GM18511 (cell line): ENCODE results near the gene FAM118B.

Experiments used
- ATAC-seq: cut with Tn5 transposase; IDR thresholded peaks from one replicate; pipeline ENCODE4 v1.9.1; 2021; ENCODE audit warnings: mild to moderate bottlenecking, moderate library complexity; ENCODE audit not compliant: unreplicated experiment

The FAM118B gene

GRCh38 chr11:126211236-126212088 is at the start of gene FAM118B, which contains the start of gene RPUSD4:
FAM118B (plus strand) TSS chr11:126211782; CDS start chr11:126235002, 23,220 bp downstream.
RPUSD4 (minus strand) TSS chr11:126211650; CDS start chr11:126211638, 12 bp downstream.
- peak; percentile 97 for ATAC-seq

DNA sequence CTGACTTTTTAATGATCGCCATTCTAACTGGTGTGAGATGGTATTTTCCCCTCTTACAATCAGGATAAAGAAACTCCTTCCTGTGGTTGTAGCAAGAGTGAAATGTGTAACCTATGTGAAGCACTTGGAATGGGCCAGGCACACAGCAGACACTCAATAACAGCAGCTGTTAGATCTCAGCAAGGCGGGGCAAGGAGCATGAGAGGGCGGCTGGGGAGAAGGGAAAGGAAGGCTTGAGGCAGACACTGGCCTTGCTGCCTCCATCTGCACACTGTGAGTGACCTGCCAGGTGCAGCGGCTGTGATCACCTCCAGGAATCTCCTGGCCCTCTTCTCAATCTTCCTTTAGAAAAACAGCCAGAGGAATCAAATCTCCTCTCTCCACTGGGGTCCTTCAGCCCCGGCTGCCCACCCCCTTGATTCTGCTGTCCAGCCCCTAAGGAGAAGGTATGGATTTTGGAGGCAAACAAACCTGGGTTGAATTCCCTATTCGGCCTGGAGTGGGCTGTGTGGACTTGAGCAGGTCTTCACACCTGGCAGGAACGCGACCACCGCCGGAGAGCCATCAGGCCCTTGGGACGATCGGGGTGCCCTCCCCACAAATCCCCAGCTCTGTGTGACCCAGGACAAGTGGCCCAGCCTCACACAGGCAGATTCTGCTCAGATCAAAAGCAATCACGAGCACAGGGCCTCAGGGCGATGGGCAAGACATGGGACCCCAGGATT is 49.1 kb upstream of the FAM118B start:
- no peak for ATAC-seq

GRCh38 chr11:126163074-126163700 is 48.4 kb upstream of the FAM118B start:
- no peak for ATAC-seq

DNA sequence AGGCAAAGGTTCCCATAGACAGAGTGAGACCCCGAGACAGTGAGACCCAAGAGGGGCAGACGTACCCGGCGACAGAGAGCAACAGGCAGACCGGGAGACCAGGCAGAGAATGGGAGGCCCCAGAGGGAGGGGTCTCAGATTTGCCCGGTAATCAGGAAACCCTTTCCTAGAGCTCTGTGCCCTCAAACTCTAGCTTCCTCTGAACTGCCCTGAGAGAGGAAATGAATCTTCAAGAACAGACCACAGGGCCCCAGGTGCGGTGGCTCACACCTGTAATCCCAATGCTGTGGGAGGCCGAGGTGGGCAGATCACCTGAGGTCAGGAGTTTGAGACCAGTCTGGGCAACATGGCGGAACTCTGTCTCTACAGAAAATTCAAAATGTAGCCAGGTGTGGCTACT is 47.8 kb upstream of the FAM118B start:
- no peak for ATAC-seq

DNA sequence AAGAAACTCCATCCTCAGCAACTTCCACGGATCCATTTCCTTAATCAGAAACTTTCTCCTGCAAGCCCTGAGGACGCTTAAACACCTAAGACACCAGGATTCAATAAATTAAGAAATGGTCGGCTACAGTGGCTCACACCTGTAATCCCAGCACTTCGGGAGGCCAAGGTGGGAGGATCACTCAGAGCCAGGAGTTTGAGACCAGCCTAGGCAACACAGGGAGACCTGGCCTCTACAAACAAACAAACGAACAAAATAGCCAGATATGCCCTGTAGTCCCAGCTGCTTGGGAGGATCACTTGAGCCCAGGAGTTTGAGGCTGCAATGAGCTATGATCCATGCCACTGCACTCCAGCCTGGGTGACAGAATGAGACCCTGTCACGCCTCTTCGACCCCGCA is 46.8 kb upstream of the FAM118B start:
- ATAC-seq = no peak

DNA sequence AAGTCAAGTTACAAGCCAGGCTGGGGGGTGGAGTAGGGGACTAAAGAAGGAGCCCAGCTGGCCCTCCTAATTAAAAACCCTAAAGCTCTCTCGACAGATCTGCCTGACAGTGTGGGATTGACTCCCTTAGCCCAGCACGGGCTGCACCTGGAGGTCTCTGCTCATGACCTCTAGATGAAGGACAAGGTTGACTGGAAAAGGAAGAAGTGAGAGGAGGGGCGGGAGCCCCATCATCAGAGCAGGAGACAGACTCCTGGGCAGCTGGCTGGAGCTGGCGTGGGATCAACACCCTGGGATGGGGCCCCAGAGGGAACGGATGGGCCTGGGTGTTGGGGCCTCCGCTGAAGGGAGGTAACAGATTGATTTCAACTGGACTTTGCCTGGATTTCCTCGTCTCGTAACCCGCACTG is 46.3 kb upstream of the FAM118B start:
- ATAC-seq = no peak

DNA sequence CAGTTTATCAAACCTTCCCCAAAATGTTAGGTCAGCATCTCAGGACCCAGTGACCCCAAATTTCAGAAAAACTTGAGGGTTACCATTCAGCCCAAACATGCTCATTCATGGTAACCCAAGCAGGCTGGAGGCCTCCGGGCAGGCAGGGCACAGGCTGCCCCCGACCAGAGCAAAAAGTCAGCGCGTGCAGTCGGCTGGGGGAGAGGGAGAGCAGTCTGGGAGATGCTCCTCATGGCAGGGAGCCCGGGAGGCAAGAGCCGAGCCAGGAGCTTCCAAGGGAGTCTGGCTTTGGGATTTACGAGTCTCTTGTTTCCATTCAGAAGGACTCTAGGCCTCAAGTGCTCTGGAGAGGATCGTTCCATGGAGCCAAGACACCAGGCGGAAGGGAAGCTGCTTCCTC is 45.8 kb upstream of the FAM118B start:
- ATAC-seq = no peak

GRCh38 chr11:126166413-126166812 is 45.2 kb upstream of the FAM118B start:
- ATAC-seq = no peak

GRCh38 chr11:126167488-126167887 is 44.1 kb upstream of the FAM118B start:
- no peak for ATAC-seq

- ATAC-seq = no peak
These were observed 42.3 kb upstream of the FAM118B start for GRCh38 chr11:126169291-126169690.

DNA sequence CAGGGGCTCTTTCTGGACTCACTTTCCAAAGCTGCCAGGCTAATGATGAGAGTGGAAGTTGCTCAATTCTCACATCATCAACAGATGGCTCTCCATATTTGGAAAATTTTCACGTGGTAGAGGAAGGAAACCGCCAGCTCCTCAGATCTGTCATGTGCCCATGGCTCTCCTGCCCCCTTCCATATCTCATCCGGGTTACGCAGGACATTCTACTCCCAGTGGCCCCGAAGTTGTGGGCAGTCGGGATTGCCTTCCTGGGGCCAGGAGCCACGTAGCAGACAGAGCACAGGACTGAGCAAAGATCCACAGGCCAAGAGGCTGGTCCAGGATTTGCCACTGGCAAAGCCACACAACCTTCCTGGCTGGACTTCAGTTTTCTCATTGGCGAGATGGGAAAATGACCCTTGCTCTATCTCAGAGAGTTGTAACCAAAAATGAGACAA is 39.0 kb upstream of the FAM118B start:
- ATAC-seq = no peak

DNA sequence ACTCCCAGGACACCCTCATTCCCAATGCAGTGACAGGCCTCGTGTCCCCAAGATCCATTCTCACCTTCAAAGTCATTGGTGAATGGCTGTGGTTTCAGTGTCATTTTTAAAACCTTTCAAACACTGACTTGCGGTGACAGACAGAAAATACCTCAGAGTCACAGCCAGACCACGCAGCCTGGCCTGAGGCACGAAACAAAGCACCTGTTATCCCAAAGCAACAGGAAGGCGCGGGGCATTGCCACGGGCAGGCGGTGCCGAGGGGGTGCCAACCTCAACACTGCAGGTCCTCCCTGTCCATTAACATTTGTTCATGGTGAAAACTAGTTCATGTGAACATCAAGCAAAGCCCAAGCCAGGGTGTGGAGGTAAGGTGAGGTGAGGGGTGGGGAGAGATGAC is 38.3 kb upstream of the FAM118B start:
- ATAC-seq = no peak

DNA sequence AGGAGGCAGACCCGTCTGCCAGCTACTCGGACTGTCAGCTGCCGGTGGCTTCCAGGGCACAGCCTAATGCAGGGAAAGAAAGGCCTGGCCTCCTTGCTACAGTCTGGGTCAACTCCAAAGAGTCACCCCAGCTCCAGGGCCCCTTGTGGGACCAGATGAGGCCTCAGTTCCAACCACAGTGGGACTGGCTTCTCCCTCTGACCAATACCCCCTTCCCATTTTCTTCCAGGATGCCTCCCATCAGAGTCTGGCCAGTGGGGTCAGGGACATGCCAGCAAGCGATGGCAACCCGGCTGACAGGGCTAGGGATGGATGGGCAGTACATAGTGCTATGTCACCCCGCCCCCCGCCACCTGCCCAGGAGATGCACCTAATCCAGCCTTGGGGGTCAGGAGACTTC is 36.8 kb upstream of the FAM118B start:
- no peak for ATAC-seq

GRCh38 chr11:126175393-126175792 is 36.2 kb upstream of the FAM118B start:
- no peak for ATAC-seq

- ATAC-seq = no peak
These were observed 34.6 kb upstream of the FAM118B start for GRCh38 chr11:126176853-126177470.

GRCh38 chr11:126181939-126182730 is 29.4 kb upstream of the FAM118B start:
- ATAC-seq = peak; percentile 70

DNA sequence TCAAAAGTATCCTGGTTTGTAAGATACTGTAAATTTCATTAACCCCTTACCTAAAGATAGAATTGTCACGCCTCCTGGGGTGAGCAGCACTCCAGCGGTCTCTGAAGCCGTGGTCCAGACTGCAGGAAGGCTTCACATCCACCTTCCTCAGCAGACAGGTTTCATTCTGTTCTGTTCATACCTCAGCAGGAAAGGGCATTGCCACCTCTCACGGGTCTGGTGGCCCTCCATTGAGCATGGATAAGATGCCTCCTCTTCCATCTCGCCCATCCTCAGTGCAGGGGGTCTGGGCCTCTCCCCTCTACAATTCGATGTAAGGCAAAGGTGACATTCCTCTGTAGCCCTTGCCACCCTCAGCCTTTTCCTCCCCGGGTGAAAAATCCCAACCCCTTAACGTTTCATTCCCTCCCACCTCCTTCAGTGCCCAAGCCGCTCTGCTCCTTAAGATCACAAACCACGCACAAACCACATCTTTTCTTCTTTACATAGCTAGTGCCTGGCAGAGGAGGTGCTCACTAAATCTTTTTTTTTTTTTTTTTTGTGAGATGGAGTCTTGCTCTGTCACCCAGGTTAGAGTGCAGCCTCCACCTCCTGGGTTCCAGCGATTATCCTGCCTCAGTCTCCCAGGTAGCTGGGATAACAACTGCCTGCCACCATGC is 28.7 kb upstream of the FAM118B start:
- no peak for ATAC-seq

DNA sequence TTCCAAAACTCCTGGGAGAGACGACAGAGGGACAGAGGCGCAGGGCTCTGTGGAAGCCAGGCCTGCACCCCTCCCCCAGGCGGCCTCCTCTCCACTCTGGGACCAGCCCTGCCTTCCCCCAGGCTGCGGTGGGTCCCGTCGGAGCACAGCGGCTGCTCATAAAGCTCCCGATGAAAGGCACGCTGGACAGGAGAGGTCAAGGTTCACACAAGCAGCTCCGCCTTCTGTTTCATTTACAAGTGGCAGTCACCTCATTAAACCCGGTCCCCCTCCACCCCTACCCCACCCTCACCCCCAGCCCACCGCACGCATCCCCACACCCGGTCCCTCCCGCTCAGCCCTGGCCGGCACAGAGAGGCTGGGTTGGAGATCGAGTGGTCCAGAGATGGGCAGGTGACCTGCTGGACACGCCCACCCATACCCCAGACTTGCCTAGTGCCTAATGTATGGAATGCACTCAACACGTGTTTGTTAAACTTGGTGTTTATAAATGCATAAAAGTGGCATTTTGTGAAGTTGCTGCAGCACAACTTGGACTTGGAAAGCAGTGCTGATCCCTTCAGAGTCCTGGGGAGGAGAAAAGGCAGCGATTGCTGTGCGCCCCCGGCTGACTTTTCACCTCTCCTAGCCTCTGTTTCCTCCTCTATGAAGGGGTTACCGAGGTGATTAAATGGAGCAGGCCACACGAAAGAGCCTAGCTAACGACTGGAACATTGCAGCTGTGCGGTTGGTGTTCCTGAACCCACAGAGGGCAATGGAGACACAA is 26.1 kb upstream of the FAM118B start:
- no peak for ATAC-seq
